HG03139 (cell line): ENCODE results near the gene SPATA6L.
A peak's percentile ranks its signal among the peaks of the same experiment; 100 is the strongest.
"Not testable (repeated sequence)": the region's sequence is repeated elsewhere in the genome, so short reads cannot be mapped to it uniquely, and the experiment has no call there.

ENCODE experiments used
- ATAC-seq: cut with Tn5 transposase; IDR thresholded peaks from one replicate; pipeline ENCODE4 v1.9.1; 2021; ENCODE audit not compliant: unreplicated experiment

Gene SPATA6L

DNA sequence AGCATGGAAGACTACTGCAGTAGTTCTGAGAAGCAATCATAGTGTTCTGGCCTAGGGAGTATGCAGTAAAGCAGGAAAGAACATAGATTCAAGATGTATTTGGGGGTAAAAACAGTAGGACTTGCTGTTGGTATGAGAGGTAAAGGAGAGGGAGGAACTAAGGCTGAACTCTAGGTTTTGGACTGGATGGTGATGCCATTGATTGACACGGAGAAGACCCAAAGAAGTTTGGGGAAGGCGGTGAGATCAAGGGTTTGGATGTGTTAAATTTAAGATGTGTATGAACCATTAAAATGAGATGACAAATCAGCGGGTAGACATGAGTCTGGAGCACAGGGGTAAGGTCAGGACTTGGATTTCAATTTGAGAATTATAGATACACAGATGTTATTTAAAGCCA, 11.1 kb upstream of the SPATA6L start:
- ATAC-seq = no peak

DNA sequence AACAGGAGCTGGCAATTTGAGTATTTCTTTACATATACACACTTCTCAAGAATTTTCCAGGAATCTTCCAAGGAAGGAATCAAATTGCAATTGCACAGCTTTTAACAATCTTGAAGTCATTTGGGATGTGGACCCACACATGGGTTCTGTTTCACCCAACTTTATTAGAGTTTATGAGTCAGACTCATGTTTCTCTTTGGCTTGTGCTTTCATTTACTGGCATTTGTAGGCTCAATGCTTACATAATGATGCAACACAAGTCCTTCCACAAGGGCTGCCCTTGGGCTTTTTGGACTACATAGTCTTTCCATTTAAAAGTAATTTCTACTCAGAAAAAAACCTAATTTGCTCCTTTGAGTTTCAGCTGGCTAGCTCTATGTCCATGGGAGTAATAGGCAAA, 8.5 kb upstream of the SPATA6L start:
- no peak for ATAC-seq

DNA sequence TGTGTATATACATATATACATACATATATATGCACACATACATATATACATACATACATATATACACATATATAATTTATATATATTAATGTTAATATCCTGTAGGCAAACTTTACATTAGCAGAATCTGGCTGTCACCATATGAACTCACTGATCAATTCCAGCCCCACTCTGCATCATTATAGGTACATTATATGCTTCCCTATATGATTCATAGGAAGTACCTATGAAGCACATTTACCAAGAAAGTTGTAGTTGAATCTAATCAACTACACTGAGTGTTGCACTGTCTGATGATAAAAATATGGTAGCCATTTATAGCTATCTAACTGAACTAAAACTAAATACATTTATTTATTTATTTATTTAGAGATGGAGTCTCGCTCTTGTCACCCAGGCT, 5.5 kb upstream of the SPATA6L start:
- no peak for ATAC-seq

DNA sequence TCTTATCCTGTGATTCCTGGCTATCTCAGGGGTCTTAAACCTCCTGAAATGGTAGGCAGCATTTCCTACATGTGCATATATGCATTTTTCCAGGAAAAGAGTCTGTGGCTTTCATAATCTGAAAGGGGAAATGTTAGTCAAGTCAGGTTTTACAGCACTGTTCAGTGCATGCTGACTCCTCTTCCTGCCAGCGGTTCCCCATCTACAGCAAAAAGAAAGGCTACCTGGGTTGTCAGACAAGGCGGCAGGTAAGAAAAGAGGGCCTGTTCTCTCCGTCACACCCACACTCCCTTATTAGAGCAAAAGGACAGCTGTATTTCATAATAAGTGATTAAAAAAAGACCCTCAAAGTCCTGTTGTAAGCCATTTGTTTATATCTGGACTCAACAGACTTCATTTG, 4.3 kb upstream of the SPATA6L start:
- no peak for ATAC-seq

DNA sequence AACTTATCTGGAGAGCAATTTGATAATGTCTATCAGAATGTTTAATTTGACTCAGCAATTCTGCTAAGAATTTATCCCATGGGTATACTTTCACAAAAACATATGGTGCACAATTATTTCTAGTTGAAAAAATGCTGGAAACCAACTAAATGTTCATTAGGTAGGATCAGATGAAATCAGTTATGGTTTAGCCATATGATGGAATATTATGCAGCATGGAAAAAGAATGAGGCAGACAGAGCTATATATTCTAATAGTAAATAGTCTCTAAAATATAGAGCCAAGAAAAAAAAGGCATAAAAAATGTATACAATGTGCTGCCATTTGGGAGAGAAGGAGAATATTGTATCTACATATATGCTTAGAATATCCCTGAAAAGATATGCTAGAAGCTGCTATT, 3.6 kb upstream of the SPATA6L start:
- no peak for ATAC-seq

DNA sequence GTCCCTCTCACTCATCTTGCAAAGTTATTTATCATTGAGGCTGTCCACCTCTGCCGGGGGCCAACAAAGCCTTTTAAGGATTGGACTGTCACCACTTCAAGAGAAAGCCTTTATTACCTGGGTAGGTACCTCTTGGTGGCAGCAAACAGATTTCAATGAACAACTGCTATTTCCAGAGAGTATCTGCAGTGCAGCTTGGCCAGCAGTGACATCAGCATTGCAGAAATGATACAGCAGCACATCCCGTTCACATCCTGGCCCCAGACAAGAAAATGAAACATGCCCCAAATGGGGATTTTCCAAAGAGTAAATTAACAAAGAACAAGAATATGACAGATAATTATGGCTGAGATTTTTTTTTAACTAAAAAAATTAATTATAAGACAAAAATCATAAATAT, 2.3 kb upstream of the SPATA6L start:
- no peak for ATAC-seq

DNA sequence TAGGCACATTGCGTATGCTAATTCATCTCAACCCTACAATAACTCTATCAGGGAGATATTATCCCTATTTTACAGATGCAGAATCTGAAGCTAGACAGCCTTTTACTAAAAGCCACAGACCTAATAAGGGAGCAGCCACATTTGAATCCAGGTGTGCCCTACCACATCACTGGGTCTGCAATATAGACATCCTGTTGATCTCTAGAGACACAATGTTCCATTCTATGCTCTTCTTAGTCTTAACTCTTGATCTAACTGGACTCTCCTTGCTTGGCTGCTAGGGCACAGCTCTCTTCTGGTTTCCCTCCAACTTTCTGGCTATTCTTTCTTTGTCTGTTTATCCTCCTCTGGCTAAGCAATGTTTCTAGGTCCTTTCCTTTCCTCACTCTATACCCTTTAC, 1.4 kb upstream of the SPATA6L start:
- ATAC-seq = no peak

DNA sequence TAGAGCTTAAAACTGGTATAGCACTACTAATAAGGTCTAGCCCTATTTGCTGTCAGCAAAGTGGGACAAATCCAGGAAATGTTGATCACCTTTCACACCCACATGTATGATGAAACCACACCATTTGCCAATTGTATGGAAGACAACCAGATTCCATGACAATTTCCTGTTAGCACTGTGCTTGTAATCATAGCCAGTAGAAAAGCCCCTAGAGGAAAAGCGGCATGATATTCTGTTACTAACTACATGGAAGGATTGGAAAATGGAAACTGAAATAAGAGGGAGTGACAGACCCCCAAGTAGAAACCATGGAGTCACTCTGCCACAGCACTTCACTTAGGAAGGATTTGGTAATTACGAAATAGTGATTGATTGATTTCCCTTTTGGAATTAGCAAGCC, 923 bp downstream of the SPATA6L start:
- no peak for ATAC-seq

DNA sequence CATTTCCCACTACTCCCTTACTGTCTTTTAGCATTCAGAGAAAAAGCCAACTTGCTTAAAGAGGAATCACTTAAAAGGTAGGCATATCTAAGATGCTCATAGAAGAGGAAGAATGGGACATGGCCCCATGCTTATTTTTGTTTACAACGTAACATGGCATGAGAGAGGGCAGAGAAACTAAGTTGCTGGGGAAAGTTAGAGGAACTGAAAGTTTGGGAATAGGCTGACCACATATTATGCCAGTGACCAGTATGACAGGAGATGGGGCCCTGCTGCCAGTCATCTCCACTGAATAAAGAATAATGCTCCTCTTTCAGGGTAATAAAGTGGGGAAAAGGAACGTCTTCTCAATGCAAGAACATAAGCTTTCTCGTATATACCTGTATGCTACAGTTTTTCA, 2.3 kb downstream of the SPATA6L start:
- no peak for ATAC-seq

DNA sequence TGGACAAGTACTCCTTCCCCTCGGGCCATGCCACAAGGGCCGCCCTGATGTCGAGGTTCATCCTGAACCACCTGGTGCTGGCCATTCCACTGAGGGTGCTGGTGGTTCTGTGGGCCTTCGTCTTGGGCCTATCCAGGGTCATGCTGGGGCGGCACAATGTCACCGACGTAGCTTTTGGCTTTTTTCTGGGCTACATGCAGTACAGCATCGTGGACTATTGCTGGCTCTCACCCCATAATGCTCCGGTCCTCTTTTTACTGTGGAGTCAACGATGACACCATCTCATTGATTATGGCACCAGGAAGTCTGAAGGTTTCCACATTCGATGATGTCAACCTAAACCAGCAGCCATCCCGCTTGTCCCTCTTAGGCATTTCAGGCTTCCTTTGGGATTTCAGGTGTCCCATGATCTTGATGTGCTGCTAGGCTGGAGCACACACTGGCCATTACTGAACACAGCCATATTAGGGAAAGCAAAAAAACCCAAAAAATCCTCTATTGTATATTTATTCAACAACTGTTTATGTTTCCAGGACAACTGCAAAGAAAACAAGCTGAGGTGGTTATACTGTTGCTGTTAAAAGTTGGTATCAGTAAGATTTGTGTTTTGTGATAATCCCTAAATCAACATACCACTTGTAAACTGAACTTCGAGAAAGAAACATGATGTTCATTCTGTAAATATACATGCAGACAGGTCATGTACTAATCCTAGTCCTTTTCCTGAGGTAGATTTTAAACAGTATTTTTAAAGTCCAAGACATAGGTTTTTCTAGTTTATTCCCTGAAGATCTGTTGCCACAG, 3.1 kb downstream of the SPATA6L start:
- ATAC-seq = no peak

DNA sequence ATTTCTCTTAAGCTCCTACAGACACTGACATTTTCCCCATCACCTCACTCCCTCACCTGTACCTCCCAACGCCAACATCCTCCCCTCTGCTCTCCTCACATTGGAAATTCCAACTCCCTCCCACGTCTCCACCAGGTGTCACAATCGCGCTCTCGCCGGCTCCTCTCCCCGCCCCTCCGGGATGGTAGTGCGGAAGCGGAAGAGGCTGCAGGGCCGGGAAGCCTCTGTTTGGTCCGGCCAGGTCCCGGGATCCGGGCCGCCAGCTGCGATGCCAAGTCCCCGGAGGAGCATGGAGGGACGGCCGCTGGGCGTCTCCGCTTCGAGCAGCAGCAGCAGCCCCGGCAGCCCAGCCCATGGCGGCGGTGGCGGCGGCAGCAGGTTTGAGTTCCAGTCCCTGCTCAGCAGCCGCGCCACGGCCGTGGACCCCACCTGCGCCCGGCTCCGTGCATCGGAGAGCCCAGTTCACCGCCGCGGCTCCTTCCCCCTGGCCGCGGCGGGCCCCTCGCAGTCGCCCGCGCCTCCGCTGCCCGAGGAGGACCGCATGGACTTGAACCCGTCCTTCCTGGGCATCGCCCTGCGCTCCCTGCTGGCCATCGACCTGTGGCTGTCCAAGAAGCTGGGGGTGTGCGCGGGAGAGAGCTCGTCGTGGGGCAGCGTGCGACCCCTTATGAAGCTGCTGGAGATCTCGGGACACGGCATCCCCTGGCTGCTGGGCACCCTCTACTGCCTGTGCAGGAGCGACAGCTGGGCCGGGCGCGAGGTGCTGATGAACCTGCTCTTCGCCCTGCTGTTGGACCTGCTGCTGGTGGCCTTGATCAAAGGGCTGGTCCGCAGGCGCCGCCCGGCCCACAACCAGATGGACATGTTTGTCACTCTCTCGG, 3.9 kb downstream of the SPATA6L start, which contains the start of gene PLPP6:
PLPP6 (plus strand) TSS at position 187 of the 881 bp plus-strand sequence; CDS start at position 269, 82 bp downstream.
- ATAC-seq = peak; percentile 86

DNA sequence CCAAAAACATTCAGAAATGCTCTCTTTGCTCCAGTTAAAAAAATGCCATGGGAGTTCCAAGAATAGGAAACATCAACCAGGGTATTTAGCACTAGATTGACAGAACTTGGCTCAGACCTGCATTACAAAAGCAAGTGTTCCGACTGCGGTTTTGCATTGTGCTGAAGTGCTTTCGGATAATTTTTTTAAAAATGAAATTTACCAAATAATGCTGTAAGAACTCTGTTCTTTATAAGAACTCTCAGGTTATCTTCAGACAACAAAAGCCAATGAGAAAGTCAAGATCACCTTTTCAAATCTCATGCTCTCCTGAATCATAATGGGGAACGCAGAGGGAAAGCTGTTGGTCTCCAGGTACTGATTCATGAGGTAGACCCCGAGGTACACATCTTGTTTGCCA, 4.7 kb downstream of the SPATA6L start:
- ATAC-seq = peak; percentile 6

DNA sequence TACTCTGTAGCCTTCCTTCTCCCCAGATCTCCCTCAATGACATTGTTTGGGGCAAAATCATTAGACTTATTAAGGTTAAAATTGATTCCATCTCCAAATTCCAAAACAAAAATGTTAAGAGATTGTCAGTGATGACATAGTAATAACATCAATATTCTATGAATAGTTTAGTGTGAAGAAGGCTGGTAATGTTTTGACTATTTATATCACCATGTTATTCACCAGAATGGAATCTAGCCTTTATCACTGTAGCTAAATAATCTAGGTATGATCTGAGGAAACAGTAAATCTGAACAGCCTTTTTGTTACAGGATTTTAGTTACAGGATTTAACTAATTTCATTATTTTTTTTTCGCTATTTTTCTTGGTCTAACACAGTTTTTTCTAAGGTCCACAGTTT, 5.1 kb downstream of the SPATA6L start:
- no peak for ATAC-seq

DNA sequence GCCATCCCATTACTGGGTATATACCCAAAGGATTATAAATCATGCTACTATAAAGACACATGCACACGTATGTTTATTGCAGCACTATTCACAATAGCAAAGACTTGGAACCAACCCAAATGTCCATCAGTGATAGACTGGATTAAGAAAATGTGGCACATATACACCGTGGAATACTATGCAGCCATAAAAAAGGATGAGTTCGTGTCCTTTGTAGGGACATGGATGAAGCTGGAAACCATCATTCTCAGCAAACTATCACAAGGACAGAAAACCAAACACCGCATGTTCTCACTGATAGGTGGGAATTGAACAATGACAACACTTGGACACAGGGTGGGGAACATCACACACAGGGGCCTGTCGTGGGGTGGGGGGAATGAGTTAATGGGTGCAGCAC, 5.6 kb downstream of the SPATA6L start:
- not testable (repeated sequence) for ATAC-seq

DNA sequence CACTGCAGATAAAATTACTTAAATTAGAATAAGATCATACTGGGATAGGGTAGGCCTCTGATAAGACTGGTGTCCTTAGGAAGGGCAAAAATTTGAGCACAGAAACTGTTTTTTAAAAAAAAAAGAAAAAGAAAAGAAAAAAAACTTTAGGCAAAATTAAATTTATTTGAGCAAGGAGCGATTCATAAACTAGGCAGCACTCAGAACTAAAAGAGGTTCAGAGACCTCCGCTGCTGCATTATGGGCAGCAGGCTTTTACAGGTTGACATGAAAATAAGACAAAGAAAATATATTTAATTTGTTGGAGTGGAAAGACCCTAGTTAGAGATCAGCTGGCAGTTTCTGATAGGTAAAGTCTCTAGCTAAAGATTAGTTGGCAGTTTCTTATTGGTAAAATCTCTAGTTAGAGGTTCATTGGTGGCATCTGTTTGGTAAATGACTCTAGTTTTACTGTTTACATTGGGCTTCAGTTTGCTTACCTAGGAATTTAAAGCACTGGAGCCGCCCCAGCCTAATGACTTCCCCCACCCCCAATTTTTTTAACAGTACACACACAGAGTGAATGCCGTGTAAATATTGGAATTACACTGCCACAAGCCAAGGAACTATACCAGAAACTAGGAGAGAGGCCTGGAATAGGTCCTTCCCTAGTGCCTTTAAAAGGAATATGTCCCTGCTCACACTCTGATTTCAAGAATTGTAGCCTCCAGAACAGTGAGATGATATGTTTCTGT, 8.7 kb downstream of the SPATA6L start:
- no peak for ATAC-seq

DNA sequence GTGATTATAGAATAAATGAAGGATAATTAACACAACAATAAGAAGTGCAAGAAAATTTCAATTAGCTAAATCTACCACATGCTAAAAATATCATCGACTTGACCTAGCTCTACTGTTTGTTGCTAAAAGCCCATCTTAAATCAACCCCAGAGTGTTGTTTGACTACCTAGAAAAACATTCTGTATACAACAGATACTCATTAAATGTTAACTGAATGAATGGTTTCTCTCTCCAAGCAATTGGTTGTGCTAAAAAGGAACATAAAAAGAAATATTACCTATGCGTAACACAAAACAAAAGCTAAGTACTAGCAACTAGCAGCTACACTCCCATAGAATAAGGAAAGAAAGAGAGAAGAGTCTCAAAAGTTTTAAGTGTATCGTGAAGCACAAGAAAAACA, 9.7 kb downstream of the SPATA6L start:
- ATAC-seq = no peak

DNA sequence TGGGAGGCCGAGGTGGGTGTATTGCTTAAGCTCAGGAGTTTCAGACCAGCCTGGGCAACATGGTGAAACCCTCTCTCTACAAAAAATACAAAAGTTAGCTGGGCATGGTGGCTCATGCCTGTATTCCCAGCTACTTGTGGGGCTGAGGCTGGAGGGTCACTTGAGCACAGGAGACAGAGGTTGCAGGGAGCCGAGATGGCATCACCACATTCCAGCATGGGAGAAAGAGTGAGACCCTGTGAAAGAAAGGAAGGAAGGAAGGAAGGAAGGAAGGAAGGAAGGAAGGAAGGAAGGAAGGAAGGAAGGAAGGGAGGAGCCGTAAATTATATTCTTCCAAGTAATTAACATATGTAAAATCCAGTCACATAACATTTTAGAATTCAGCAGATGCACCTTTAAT, 10.1 kb downstream of the SPATA6L start:
- not testable (repeated sequence) for ATAC-seq

DNA sequence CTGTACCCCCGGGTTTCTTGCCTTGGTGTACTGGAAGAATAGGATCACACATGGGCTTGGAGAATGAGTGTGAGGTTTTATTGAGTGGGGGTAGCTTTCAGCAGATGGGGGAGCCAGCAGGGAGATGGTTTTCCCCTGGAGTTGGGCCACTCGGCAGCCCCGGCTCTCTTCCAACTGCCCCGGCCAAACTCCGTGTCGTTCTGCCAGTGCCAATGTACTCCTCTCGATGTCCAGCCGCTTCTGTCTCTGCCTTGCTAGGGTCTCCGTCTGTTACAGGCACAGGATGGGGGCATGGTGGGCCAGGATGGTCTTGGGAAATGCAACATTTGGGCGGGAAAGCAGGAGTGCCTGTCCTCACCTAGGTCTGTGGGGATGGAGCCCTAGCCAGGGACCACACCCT, 11.7 kb downstream of the SPATA6L start:
- no peak for ATAC-seq

DNA sequence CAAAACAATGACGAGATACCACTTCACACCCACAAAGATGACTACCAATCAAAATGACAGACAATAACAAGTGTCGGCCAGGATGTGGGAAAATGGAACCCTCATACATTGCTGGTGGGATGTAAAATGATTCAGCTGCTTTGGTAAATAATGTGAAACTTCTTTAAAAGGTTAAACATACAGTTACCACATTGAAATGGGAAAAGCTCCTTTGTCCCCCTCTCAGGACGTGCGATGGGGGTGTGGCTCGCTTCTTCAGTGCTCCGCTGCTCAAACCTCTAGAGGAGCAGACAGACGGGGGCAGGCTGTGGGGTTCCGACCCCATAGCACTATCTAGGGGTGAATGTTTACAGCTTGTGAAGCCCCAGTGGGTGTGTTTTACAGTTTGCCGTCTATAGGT, 12.2 kb downstream of the SPATA6L start:
- no peak for ATAC-seq

DNA sequence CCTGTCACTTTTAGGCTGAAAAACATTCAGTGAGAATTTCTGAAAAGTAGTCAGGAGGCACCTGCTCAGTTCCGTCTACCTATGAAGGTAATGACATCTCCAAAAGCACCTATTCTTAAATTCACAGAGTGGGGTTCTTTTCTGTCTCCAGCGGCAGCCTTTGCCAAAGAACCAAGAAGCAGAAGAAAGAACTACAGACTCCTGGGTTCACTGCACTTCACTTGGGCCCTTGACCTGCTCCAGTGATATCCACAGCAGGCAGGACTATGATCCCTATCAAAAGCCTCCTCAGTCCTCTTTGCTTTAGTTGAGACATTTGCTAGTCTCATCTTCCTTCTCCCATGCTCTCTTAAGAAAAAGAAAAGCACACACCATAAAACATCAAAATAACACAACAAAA, 23.9 kb downstream of the SPATA6L start:
- no peak for ATAC-seq

DNA sequence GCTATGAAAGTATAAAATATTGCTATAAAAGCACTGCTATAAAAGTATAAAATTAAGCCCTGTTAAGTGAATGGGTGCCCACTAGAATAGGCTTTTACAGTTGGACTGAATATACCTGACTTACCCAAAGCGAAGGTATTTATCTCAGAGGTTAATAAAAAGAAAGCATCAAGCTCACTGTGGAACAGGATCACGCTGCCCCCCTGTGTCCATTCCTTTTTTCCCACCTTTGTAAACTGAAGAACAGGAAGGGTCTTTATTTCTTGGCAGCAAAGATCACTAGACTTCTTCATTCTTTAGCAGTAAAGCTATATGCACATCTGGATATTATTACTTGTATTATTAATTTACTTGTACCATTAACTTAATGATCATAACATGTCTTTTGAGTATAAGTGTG, 26.3 kb downstream of the SPATA6L start:
- ATAC-seq = no peak

DNA sequence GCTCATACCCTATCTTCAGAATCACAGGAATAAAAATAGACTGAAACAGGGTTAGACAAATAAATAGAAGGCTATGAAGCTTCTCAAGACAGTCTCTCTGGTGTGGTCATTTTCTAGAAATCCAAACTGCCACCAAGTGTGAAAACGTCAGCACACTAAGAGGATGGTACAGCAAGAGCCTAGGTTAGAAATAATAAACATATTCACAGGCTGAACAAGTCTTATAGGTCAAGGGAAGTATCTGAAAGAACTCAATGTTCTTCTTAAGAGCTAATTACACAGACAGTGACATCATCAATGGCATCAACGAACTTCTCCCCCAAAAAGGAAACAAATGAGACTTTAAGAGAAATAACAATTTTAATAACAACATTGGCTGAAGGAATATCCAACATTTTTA, 26.9 kb downstream of the SPATA6L start:
- ATAC-seq = no peak
